BJ (cell line): ENCODE data around the gene TGM1. TPM values are rescaled to one million over a fixed set of nuclear protein-coding genes. Genes with fewer than 3 reads are reported as not detected.

Experiments used
- CTCF ChIA-PET: fragments of 350-600 bp; formaldehyde crosslinking; extraction: SDS; loops from one replicate; lab custom pipeline; 2021; ENCODE audit warnings: antibody characterized with exemption, inconsistent platforms; lab: Yijun Ruan, JAX
- POLR2A ChIA-PET: fragments of 300-600 bp; sonication (Branson Sonifier 250); formaldehyde crosslinking; extraction: SDS; loops from one replicate; lab custom pipeline; 2021; ENCODE audit warnings: antibody characterized with exemption; lab: Charles Lee
- DNase-seq: peaks from one replicate; pipeline ENCODE4 v3.0.0-alpha.2; 2011; ENCODE audit warnings: low read depth
- H3K27me3 ChIP-seq: 2 replicates; pipeline ENCODE4 v1.6.0; 2011; ENCODE audit warnings: low read length; ENCODE audit not compliant: control insufficient read depth, insufficient read depth
- H3K36me3 ChIP-seq: 2 replicates; pipeline ENCODE4 v1.5.1; 2011; ENCODE audit warnings: low read length; ENCODE audit not compliant: control insufficient read depth, insufficient read depth
- H3K4me3 ChIP-seq: 2 replicates; pipeline ENCODE4 v1.5.1; 2011; ENCODE audit warnings: low read depth, mild to moderate bottlenecking, control low read depth, low read length
- polyA plus RNA-seq: library from polyadenylated mRNA; depleted of rRNA; stranded (reverse); fragments of >200 nt; gene quantifications from 2 replicates; pipeline ENCODE4 v1.2.3, GENCODE V29; 2011
- TF ChIP-seq, protein P1 (sequence below): IDR thresholded peaks from 2 replicates; pipeline ENCODE4 v1.5.1; 2011; ENCODE audit warnings: low read depth, mild to moderate bottlenecking, control low read depth, inconsistent platforms, low read length, moderate library complexity; ENCODE audit not compliant: insufficient read depth

The TGM1 gene
- polyA plus RNA-seq, 1 experiment, result 2.9 TPM

- TF ChIP-seq, protein P1, sequence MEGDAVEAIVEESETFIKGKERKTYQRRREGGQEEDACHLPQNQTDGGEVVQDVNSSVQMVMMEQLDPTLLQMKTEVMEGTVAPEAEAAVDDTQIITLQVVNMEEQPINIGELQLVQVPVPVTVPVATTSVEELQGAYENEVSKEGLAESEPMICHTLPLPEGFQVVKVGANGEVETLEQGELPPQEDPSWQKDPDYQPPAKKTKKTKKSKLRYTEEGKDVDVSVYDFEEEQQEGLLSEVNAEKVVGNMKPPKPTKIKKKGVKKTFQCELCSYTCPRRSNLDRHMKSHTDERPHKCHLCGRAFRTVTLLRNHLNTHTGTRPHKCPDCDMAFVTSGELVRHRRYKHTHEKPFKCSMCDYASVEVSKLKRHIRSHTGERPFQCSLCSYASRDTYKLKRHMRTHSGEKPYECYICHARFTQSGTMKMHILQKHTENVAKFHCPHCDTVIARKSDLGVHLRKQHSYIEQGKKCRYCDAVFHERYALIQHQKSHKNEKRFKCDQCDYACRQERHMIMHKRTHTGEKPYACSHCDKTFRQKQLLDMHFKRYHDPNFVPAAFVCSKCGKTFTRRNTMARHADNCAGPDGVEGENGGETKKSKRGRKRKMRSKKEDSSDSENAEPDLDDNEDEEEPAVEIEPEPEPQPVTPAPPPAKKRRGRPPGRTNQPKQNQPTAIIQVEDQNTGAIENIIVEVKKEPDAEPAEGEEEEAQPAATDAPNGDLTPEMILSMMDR, result no peak
- Histone ChIP-seq H3K36me3 (peaks cover 7% of the 10 kb centered on the region), H3K4me3 (peak overlapping the region; percentile 64), H3K27me3 (no peaks in the 10 kb centered on the region)
- ChIA-PET CTCF (interaction anchor here (0.8 to 2.0 kb wide), 11 partner anchors 8 to 215 kb away, joined by 3 to 12 read pairs (median 4); partner anchors contain the start of genes DHRS1, IRF9, NOP9 and TINF2), POLR2A (no interaction called here)
- DNase-seq, result no peak
Observed at GRCh38 chr14:24216345-24216699, 46.7 kb downstream of the TGM1 start.

DNA sequence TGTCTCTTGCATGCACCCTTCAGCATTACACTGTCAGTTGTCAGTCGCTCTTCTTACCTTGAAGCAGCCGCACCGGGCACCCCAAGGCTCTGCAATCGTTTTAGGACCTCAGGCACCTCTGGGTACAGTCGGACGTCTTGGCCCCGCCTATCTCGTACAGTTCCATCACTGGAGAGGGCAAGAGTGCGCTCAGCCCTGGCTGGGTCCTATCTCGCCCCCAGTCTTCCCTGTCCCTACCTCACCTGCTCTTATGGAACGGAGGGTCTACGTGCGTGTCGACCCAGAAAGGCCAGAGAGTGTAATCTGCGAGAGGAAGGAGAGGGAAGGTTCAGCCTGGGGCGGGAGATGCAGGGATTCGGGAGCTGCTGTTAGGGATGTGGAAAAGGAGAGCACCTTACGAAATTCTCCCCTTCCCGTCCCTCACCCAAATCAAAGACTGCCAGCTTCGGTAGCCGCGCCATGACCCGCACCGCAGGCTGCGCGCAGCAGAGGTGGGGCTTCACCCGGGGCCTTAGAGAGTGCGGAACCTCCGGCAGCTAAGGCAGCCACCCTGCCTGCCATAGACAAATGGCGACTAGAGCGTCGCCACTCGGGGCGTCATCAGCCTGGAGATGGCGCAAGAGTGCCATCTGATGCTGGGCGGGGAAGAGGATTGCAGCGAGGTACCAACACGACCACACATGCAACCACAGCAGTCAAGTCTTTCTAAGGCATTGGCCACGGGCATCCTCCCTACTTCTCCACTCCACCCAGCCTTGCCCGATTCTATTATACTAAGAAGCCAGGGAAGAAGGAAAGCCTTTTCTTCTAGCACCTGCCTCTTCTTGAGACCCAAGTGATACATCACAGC, 47.3 kb downstream of the TGM1 start, which contains the start of gene MDP1:
Gene MDP1, minus strand, starts transcription at position 572 of the 850 bp plus-strand sequence. Its CDS starts 111 bp downstream, at position 461.
- peak; percentile 38 for DNase-seq
- TF ChIP-seq, protein P1, result peak; percentile 47
- Histone ChIP-seq H3K36me3 (peaks cover 7% of the 10 kb centered on the region), H3K4me3 (peak within 1 kb of the TSS; percentile 64), H3K27me3 (no peaks in the 10 kb centered on the region)
- ChIA-PET CTCF (interaction anchor here (0.8 to 2.0 kb wide), 11 partner anchors 9 to 216 kb away, joined by 3 to 12 read pairs (median 4); partner anchors contain the start of genes DHRS1, IRF9, NOP9 and TINF2), POLR2A (interaction anchor here (0.6 to 0.7 kb wide), 2 partner anchors 27 to 227 kb away, joined by 3 to 8 read pairs; partner anchors contain the start of gene SDR39U1)

- DNase-seq, result no peak
- TF ChIP-seq, protein P1, result no peak
- H3K27me3 ChIP-seq, result no peaks in the 10 kb centered on the region
- CTCF ChIA-PET, result interaction anchor here (0.9 to 2.4 kb wide), 6 partner anchors 28 to 94 kb away, joined by 3 to 10 read pairs (median 4); partner anchors contain the start of genes CIDEB, IRF9, PSME2 and TINF2
- peak overlapping the region; percentile 84 for H3K4me3 ChIP-seq
- POLR2A ChIA-PET, result interaction anchor here (0.6 kb wide), 1 partner anchor 9 kb away, joined by 8 read pairs; no protein-coding TSS in a partner anchor
- H3K36me3 ChIP-seq, result peaks cover 16% of the 10 kb centered on the region
Observed at GRCh38 chr14:24213866-24214662, 48.9 kb downstream of the TGM1 start.

DNA sequence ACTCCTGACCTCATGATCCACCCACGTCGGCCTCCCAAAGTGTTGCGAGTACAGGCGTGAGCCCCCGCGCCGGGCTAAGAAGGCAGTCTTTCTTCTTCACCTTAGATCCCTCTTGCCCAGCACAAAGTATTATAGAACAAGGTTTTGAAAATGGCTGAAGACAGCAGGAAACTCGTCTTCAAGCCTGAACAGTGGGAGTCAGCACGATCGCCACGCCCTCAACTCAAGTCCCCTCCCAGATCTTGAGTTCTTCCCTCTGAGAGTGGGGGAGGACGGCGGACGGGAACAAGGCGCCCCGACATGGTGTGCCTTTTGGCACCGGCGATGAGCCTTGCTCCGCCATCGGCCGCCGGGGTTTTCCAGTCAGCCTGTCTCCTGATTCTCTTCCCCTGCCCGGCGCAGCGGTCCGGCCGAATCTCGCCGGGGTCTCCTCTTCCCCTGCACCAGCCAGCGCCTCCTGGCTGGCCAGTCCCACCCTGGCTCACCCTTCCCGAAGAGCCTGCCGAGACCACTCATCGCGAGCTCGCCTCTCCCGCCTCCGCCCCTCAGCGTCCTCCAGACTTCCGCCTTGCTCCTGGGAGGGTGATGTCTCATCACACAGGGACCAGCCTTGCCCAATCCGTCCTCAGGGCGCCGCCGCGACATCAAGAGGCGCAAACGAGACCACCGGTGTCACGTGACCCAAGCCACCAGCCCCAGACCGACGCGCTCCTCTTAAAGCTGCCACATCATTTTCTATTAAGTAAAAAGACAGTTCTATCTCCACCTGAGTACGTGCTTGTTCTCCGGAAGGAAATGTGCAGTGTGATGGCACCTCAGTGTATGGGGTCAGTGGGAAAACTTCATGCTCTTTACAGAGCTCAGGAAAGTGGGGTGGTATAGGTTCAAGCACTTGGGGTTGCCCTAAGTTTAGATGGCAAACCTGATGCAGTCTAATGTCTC, 49.8 kb downstream of the TGM1 start, which contains the start of gene CHMP4A:
Gene CHMP4A, minus strand, starts transcription at position 565 of the 942 bp plus-strand sequence. Its CDS starts 49 bp downstream, at position 516.
- CTCF ChIA-PET, result interaction anchor here (0.9 to 2.4 kb wide), 4 partner anchors 29 to 85 kb away, joined by 3 to 10 read pairs (median 4); partner anchors contain the start of genes IRF9, PSME2 and TINF2
- DNase-seq, result peak; percentile 91
- peak within 1 kb of the TSS; percentile 84 for H3K4me3 ChIP-seq
- POLR2A ChIA-PET, result no interaction called here
- TF ChIP-seq, protein P1, result peak; percentile 46
- peaks cover 17% of the 10 kb centered on the region for H3K36me3 ChIP-seq
- no peaks in the 10 kb centered on the region for H3K27me3 ChIP-seq
